ENCODE data around the gene PON2. TPM values are rescaled to one million over a fixed set of nuclear protein-coding genes. Genes with fewer than 3 reads are reported as not detected.

Gene PON2
- total RNA-seq, 1 experiment from 2014 or later, result 141 TPM

DNA sequence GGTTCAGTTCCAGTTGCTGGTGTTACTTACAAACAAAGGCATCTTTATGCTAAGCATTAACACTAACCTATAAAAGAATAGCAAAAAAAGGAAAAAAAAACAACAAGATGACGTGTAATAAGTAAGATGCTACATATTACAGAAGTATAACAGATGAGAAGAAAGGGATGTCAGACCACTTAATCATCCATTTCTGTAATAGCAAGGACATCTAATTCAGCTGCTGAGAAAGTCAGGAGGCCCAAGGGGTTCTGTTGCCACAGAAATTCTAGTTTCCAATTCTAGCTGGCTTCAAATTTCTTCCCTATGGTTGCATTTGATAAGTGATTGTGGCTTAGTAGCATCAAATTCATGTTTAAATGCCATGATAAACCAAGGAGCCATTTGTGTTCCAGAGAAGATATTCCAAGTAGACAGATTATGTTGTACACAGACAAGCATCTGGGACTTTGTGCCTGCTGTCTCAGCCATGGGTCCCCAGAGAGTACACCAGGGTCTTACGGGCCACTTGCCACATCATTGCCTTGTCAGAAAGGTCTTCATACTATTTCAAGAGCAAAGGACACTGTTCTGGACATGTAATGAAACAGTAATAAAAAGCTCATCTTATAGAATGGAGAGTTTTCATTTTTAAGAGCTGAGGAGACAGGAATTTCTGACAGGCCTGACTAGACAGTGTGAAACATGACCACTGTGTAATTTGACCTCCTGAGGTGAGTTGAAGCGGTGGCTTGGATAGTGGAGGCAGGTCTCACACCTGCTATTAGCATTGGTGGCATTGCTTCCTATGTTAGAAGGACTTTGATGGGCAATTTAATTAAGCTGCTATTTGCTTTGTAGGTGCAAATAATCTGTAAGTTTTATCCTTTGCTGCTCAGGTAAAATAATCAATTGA lies 46.7 kb upstream of the PON2 start:
- POLR2A ChIA-PET, result no interaction called here

DNA sequence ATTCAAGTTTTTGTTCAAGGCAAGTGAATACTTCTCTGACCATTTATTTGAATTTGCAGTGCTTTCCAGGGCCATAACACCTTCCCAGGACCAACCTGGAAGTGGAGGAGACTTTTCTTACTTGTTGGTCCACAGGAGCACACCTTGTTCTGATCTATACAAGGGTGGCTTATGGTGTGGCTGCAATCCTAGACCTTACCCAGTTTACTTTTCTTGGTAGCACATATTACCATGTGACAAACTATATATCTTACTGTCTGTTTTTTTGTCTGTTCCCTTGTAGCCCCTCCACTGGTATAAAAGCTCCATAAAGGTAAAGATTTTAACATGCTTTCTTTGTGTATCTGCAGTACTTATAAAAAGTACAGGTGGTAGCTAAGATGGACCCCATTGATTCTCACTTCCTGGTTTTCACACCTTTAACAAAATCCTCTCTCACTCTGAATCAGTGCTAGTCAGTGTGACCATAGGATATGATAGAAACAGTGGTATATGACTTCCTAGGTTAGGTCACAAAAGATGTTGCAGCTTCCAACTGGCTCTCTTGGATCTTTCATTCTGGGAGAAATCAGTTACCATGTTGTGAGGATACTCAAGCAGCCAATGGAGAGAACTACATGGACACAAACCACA lies 45.3 kb upstream of the PON2 start:
- CTCF ChIA-PET, result interaction anchor here (1.0 to 4.6 kb wide), 2 partner anchors 83 to 234 kb away, joined by 3 to 70 read pairs; partner anchors contain the start of gene PON3
- Mint-ChIP-seq H3K9me3 (ENCODE audit: unreplicated experiment) (no peaks in the 10 kb centered on the region), H3K36me3 (ENCODE audit: insufficient read depth, unreplicated experiment) (no peaks in the 10 kb centered on the region), H3K4me3 (ENCODE audit: unreplicated experiment) (no peak overlapping the region), H3K27me3 (ENCODE audit: insufficient read depth, unreplicated experiment) (no peaks in the 10 kb centered on the region), H3K27ac (ENCODE audit: unreplicated experiment) (no peak overlapping the region), H3K4me1 (ENCODE audit: low read depth, unreplicated experiment) (peaks cover 11% of the 10 kb centered on the region)
- TF ChIP-seq, protein P1, sequence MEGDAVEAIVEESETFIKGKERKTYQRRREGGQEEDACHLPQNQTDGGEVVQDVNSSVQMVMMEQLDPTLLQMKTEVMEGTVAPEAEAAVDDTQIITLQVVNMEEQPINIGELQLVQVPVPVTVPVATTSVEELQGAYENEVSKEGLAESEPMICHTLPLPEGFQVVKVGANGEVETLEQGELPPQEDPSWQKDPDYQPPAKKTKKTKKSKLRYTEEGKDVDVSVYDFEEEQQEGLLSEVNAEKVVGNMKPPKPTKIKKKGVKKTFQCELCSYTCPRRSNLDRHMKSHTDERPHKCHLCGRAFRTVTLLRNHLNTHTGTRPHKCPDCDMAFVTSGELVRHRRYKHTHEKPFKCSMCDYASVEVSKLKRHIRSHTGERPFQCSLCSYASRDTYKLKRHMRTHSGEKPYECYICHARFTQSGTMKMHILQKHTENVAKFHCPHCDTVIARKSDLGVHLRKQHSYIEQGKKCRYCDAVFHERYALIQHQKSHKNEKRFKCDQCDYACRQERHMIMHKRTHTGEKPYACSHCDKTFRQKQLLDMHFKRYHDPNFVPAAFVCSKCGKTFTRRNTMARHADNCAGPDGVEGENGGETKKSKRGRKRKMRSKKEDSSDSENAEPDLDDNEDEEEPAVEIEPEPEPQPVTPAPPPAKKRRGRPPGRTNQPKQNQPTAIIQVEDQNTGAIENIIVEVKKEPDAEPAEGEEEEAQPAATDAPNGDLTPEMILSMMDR (IDR thresholded peaks at IDR 0.05; ENCODE audit: insufficient read depth in 1 of 2, low read depth in 1 of 2, low read length in 1 of 2, severe bottlenecking in 1 of 2, unreplicated experiment in 1 of 2), result no peak
- H3K27me3 ChIP-seq (replicated peaks; ENCODE audit: control insufficient read depth, insufficient read depth, low read length), result no peaks in the 10 kb centered on the region
- no TSS peak for BruUV-seq (replicated peaks)
- intact Hi-C loops (cut with micrococcal nuclease; ENCODE audit: unreplicated experiment), result loop anchor here (5.0 to 10.0 kb wide), 6 partner anchors 233 to 1185 kb away; partner anchors contain the start of gene SGCE
- DNase-seq, result no peak
- H3K4me3 ChIP-seq (ENCODE audit: low read depth, low read length), result no peak overlapping the region
- peaks cover 20% of the 10 kb centered on the region for H3K4me1 ChIP-seq
- H3K36me3 ChIP-seq (ENCODE audit: control insufficient read depth, insufficient read depth, low read length), result no peaks in the 10 kb centered on the region
- POLR2A ChIA-PET, result no interaction called here
- H3K9me3 ChIP-seq, result no peaks in the 10 kb centered on the region

More for the DNA sequence above, 46.7 kb upstream of the PON2 start:
- intact Hi-C loops (cut with micrococcal nuclease; ENCODE audit: unreplicated experiment), result no loop called here
- Histone ChIP-seq H3K4me3 (ENCODE audit: low read depth, low read length) (no peak overlapping the region), H3K27me3 (replicated peaks; ENCODE audit: control insufficient read depth, insufficient read depth, low read length) (no peaks in the 10 kb centered on the region), H3K36me3 (ENCODE audit: control insufficient read depth, insufficient read depth, low read length) (no peaks in the 10 kb centered on the region), H3K9me3 (no peaks in the 10 kb centered on the region), H3K4me1 (peaks cover 18% of the 10 kb centered on the region)
- Mint-ChIP-seq H3K9me3 (ENCODE audit: unreplicated experiment) (no peaks in the 10 kb centered on the region), H3K4me3 (ENCODE audit: unreplicated experiment) (no peak overlapping the region), H3K4me1 (ENCODE audit: low read depth, unreplicated experiment) (peaks cover 11% of the 10 kb centered on the region), H3K27me3 (ENCODE audit: insufficient read depth, unreplicated experiment) (no peaks in the 10 kb centered on the region), H3K27ac (ENCODE audit: unreplicated experiment) (no peak overlapping the region), H3K36me3 (ENCODE audit: insufficient read depth, unreplicated experiment) (no peaks in the 10 kb centered on the region)
- BruUV-seq (replicated peaks), result no TSS peak
- CTCF ChIA-PET, result no interaction called here
- DNase-seq, result no peak
- TF ChIP-seq, protein P1 (IDR thresholded peaks at IDR 0.05; ENCODE audit: insufficient read depth in 1 of 2, low read depth in 1 of 2, low read length in 1 of 2, severe bottlenecking in 1 of 2, unreplicated experiment in 1 of 2), result no peak

DNA sequence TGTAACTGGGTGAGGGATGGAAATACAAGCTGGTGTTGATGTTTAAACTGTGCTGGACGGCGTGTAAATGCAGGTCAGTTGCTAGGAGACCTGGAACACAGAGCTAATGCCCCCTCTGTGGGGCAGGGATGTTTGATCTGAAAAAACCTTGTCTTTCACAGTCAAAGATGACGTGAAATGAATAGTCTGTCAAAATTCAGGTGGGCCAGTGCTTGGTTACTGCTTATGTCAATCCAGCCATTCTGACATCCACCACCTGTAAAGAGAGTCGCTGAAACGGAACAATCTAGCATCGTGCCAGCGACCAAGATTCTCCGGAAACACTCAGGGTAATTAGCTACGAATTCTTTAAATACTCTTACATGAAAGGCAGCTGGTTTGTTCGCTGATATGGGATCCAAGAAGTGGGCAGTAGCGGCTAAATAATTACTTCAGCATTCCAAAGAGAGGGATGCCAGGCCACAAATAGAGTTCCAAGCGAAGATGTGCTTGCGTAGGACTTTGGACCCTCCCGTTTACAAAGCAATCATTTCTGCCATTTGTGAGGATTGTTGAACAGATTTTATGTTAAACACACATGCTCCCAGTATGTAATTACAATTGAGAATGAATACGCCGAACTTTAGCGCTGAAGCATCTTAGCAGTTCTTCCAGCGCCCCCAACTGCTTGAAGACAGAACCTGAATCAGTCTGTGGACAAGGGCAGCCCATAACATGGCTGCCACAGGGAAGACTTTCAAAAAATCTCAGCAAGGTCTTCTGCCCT lies 43.6 kb upstream of the PON2 start:
- peaks cover 11% of the 10 kb centered on the region for H3K4me1 Mint-ChIP-seq (ENCODE audit: low read depth, unreplicated experiment)
- Histone ChIP-seq H3K4me3 (ENCODE audit: low read depth, low read length) (peak overlapping the region; percentile 31), H3K9me3 (no peaks in the 10 kb centered on the region), H3K27me3 (replicated peaks; ENCODE audit: control insufficient read depth, insufficient read depth, low read length) (no peaks in the 10 kb centered on the region), H3K4me1 (peaks cover 20% of the 10 kb centered on the region), H3K36me3 (ENCODE audit: control insufficient read depth, insufficient read depth, low read length) (no peaks in the 10 kb centered on the region)
- no TSS peak for BruUV-seq (replicated peaks)
- DNase-seq, result peak; percentile 72 to 76
- CTCF ChIA-PET, result interaction anchor here (0.6 to 4.6 kb wide), 10 partner anchors 8 to 232 kb away, joined by 3 to 70 read pairs (median 3); partner anchors contain the start of gene PON3
- peak overlapping the region; percentile 87 for H3K27ac Mint-ChIP-seq (ENCODE audit: unreplicated experiment)
- intact Hi-C loops (cut with micrococcal nuclease; ENCODE audit: unreplicated experiment), result loop anchor here (1.0 to 10.0 kb wide), 12 partner anchors 43 to 1184 kb away; partner anchors contain the start of genes PON2, PON3 and SGCE
- no peaks in the 10 kb centered on the region for H3K27me3 Mint-ChIP-seq (ENCODE audit: insufficient read depth, unreplicated experiment)
- H3K4me3 Mint-ChIP-seq (ENCODE audit: unreplicated experiment), result peak overlapping the region; percentile 68
- POLR2A ChIA-PET, result interaction anchor here (1.1 kb wide), 1 partner anchor 44 kb away, joined by 9 read pairs; the partner anchor contains the start of gene PON2
- H3K9me3 Mint-ChIP-seq (ENCODE audit: unreplicated experiment), result no peaks in the 10 kb centered on the region
- TF ChIP-seq, protein P1 (IDR thresholded peaks at IDR 0.05; ENCODE audit: insufficient read depth in 1 of 2, low read depth in 1 of 2, low read length in 1 of 2, severe bottlenecking in 1 of 2, unreplicated experiment in 1 of 2), result peak; percentile 61 to 67
- no peaks in the 10 kb centered on the region for H3K36me3 Mint-ChIP-seq (ENCODE audit: insufficient read depth, unreplicated experiment)
